Body of pancreas (tissue), 4 donors: Measurements from ENCODE around the gene PDK2.

Source experiments
- CTCF ChIP-seq, 7 experiments: fragments of 450-650 bp in 4 of 7; fragments of 200-600 bp in 3 of 7; sonication (generic) in 3 of 7; IDR thresholded peaks; one replicate each; pipeline ENCODE4 v1.5.1; 2016 to 2019; ENCODE audit warnings: antibody characterized with exemption in 7 of 7
- POLR2A ChIP-seq, 3 donors: fragments of 450-650 bp; IDR thresholded peaks; one replicate each; pipeline ENCODE4 v1.6.1; 2016; ENCODE audit warnings: antibody characterized with exemption in 3 of 3, mild to moderate bottlenecking in 2 of 3

- TF ChIP-seq CTCF (IDR thresholded peaks at IDR 0.05) (no peak), POLR2A (IDR thresholded peaks at IDR 0.05) (no peak)
These were observed 1.3 kb upstream of the PDK2 start for GRCh38 chr17:50093807-50094206.
